SIG-M5 (cell line): ENCODE measurements around the gene TLL2.
"Not testable (repeated sequence)": the region's sequence is repeated elsewhere in the genome, so short reads cannot be mapped to it uniquely, and the experiment has no call there.

Experiments used
- DNase-seq: peaks from one replicate; lab custom pipeline; 2025; lab: John Stamatoyannopoulos, UW

The TLL2 gene

DNA sequence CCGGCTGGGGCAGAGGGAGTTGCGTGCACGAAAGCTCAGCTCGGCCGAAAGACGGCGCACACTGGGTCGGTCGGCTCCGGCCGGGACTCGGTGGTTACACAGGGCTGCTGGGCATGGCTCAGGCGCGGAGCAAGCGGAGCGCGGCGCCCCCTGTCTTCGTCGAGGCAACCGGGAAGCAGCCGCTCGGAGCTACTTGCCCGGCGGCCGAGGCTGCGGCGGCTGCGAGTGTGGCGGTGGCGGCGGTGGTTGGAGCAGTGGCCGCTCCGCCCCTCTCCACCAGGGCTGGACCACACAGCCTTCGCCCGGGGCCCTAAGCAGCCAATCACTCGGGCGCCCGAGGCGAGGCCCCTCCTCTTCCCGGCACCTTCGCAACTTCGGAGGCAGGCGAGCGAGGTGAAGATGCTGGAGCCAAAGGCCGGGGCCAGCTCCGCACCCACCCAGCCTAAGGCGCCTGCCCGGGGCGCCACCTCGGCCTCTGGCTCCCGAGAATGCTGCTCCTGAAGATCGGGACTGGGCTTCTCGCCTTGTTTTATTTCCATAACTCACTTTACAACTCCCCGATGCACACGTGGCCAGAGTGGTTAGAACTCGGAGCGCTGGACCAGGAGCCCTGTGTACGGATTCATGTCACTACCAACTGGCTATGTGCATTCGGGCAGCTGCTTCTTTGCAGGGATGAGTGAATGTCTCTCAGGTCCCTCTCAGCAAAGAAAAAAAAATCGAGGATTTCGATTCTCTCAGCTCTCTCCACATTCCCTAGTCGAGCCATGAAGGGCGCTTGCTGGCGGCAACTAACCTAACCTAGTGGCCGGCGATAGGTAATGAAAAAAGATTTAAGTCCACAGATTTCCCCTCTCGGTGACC is at the start of gene TLL2:
Gene TLL2 (minus strand): TSS at position 229 of the 864 bp plus-strand sequence. CDS start 241 bp downstream, outside the sequence.
- peak; percentile 9 for DNase-seq

- DNase-seq: no peak
Measured at GRCh38 chr10:96560966-96561887, 47.5 kb upstream of the TLL2 start.

DNA sequence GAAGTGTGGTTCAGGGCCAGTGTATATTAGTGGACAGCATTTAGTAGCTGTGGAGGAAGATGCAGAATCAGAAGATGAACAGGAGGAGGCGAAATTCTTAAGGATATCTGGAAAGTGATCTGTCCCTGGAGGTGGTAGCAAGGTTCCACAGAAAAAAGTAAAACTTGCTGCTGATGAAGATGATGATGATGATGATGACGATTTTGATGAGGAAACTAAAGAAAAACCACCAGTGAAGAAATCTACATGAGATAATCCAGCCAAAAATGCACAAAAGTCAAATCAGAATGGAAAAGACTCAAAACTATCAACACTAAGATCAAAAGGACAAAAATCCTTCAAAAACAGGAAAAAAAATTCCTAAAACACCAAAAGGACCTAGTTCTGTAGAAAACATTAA is 46.8 kb upstream of the TLL2 start:
- no peak for DNase-seq

DNA sequence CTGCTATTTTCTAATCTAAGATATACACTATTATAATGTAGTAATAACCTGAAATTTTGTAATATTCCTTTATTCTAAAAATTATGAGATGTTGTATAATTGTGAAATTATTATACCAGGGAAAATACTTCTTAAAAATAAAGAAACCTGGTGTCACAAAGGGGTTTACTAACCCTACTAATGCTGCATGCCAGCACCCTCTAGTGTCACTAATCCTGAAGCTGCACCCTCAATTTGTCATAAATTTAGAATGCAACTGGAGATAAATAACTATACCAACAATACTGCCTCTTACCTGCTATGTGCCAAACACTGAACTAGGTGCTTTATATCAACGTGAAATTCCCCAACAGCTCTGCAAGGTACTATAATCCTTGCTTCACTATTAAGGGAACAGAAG is 42.3 kb upstream of the TLL2 start:
- DNase-seq: no peak

- no peak for DNase-seq
Measured at GRCh38 chr10:96555330-96555729, 41.6 kb upstream of the TLL2 start.

GRCh38 chr10:96548589-96548988 is 34.9 kb upstream of the TLL2 start:
- no peak for DNase-seq

DNA sequence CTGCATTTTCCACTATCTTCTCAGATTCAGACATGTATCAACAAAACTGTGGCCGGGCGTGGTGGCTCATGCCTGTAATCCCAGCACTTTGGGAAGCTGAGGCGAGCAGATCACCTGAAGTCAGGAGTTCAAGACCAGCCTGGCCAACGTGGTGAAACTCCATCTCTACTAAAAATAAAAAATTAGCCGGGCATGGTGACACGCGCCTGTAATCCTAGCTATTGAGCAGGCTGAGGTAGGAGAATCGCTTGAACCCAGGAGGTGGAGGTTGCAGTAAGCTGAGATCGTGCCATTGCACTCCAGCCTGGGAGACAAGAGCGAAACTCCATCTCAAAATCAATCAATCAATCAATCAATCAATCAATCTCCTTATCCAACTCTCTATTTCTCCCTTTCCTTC is 31.8 kb upstream of the TLL2 start:
- DNase-seq: not testable (repeated sequence)

DNA sequence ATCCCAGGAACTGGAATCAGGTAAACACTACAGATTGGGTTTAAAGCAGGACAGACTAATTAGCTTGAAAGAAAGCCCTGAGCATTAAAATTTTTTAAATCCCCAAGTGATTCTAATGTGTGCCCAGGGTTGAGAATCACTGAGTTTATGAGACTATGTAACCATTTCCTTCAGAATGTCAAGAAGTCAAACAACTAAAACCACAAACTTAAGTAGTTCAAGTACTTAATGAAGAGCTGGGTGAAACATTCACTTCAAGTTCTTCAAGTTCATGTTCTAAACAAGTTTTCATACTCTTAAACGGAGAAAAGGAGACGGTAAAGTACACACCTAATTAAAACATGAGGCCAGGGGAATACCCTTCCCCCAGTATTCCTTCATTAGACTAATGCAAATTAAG is 28.2 kb upstream of the TLL2 start:
- DNase-seq: no peak

- DNase-seq: no peak
Measured at GRCh38 chr10:96540240-96540639, 26.5 kb upstream of the TLL2 start.

GRCh38 chr10:96538683-96539082 is 25.0 kb upstream of the TLL2 start:
- DNase-seq: no peak

GRCh38 chr10:96536129-96536528 is 22.4 kb upstream of the TLL2 start:
- DNase-seq: no peak

- DNase-seq: no peak
Measured at GRCh38 chr10:96532523-96532922, 18.8 kb upstream of the TLL2 start.

DNA sequence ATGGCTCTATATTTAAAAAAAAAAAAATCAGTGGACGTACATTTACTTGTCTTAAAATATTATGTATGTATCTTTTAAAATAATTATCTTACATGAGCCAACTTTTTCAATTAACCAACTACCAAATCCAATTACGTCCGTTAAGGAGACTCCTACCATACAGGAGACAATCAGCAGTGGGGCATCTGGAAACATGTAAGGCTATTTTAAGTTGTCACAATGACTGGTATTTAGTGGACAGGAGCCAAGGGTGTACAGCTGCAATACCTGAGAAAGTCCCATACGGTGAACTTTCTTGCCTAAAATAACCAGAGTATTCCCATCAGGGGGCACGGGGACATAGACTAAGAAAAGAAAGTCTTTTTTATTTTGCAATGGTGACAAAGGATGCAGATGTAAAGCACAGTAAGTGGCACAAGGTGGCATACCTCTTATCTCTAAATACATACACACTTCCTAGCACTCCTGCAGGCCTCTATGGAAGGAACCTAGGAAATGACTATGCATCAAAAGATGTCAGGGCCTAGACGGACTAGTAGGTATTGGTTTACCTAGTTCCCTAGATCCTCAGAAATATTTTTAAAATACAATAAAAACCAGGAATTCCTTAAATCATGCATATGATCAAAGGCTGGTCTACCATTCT is 16.0 kb upstream of the TLL2 start:
- no peak for DNase-seq

DNA sequence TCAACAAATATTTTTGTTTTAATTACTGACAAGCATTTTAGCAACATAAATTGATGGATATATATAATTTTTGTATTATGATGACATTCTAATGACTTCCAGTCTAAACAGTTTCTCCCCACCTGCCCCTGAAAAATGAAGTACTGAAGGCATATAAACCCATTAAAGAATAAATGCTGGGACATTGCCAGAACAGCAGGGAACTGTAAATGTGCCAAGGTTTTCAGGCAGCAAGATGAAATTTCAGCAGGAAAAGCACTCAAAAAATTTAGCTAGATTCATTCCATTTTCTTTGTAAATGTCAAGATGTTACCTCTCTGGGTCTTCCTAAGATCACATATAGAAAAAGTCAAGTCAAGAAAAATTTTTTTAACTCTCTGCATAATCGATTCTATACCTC is 11.0 kb upstream of the TLL2 start:
- no peak for DNase-seq

DNA sequence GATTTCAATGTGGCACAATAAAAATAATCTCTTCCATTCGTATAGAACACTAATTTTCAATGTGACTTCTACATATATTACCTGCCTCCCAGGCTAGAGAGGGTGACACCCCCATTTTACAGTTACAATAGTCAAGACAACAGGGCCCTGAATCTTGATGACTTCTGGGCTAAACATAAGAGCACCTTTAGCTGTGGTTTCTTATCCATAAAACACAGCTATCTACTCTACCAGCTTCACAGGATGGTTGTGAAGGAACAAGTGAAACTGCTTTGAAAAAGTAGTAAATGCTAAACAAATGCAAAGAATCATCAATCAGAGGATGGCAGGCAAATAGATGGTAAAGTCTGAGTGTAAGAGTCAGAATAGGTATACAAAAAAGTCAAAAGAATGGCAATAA is 3.6 kb upstream of the TLL2 start:
- no peak for DNase-seq

DNA sequence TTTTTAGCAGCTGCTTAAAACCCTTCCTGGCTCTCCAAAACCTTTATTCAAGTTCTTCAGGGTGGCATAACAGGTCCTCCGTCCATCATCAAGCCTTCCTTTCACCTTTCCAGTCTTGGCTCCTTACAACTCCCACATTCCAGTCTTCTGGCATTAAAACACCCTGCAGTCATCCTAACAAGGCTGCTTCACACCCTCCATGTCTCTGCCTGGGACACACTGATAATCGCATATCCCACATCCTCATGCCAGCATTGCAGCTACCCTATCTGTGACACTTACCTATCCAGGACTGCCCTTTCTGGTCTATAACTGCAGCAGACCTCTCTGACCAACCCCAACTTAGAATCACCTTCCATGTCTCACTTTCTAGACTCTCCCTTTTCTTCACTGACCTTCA is 2.6 kb upstream of the TLL2 start:
- no peak for DNase-seq

GRCh38 chr10:96513305-96513697 is 425 bp downstream of the TLL2 start:
- no peak for DNase-seq

GRCh38 chr10:96512524-96513304 is 1.0 kb downstream of the TLL2 start:
- DNase-seq: no peak

DNA sequence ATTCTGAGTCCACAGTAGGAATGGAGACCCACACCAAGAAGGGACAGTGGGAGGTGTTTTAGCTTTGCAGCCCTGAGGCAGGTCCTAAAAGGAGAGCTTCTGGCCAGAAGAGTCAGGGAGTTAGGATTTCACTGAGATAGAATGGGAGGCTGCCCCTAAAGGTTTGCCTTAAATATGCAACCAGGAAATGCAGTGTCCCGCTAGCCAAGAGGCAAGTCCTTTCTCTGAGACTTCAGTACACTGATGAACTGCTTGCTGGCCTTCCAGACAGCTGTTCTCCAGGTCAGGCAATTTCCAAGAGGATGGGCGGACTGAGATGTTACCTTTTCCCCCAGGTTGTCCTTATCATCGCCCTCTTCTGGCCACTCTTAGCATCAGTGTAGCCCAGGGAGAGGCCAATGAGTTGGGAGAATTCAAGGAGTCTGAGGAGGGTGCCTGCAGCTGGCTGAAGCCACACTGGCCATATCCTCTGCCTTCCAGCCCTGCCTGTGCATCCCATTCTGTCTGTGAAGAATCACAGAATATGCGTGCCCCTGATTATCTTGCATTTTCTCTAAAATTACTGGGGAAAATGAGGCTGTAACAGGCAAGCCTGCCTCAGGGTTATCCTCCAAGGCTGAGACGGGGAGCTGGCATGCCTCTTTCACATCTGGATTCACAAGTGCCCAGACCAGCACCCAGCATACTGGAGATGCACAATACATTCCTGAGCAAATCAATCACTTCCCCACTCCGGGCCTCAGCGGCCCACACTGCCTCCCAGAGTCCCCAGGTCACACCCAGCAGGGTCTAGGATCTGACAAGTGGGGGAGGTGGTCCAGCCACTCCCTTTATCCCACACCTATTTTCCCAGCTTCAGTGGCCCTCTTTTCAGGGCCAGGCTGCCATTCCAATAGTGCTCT is 2.4 kb downstream of the TLL2 start:
- no peak for DNase-seq

- DNase-seq: no peak
Measured at GRCh38 chr10:96509017-96509641, 4.6 kb downstream of the TLL2 start.
